H1 (cell line): ENCODE measurements around the gene STXBP5L. TPM values are rescaled to one million over a fixed set of nuclear protein-coding genes. Genes with fewer than 3 reads are reported as not detected.

ENCODE experiments used
- CTCF ChIA-PET: fragments of 300-600 bp; sonication (Branson Sonifier 250); formaldehyde crosslinking; loops from one replicate; lab custom pipeline; 2021; ENCODE audit not compliant: partially characterized antibody; lab: Charles Lee
- POLR2A ChIA-PET: fragments of 300-600 bp; sonication (Branson Sonifier 250); formaldehyde crosslinking; loops from one replicate; lab custom pipeline; 2021; ENCODE audit warnings: inconsistent platforms; ENCODE audit not compliant: partially characterized antibody; lab: Charles Lee
- DNase-seq, 2 experiments: peaks; one replicate each; pipeline versions ENCODE4 v3.0.0 to v3.0.0-alpha.2; 2010 to 2022; ENCODE audit warnings: low spot score in 2 of 2, low read depth in 1 of 2, mixed read lengths in 1 of 2
- FAIRE-seq: peaks from 2 replicates; lab custom pipeline; 2011; peaks lifted over from hg19 to GRCh38; lab: Jason Lieb, UNC
- H2AFZ ChIP-seq: 2 replicates; pipeline ENCODE4 v1.8.1; 2012; ENCODE audit warnings: low read length, inconsistent platforms
- H2AK5ac ChIP-seq: 2 replicates; pipeline ENCODE4 v1.6.1; 2013; ENCODE audit warnings: low read depth, low read length
- H2BK120ac ChIP-seq: replicated peaks from 2 replicates; pipeline ENCODE3; 2013; ENCODE audit warnings: low read depth, low read length, inconsistent platforms
- H2BK12ac ChIP-seq: 2 replicates; pipeline ENCODE4 v1.6.1; 2013; ENCODE audit warnings: low read depth, low read length
- H2BK15ac ChIP-seq: 2 replicates; pipeline ENCODE4 v1.6.1; 2013; ENCODE audit warnings: low read length
- H2BK20ac ChIP-seq: 2 replicates; pipeline ENCODE4 v1.6.1; 2013; ENCODE audit warnings: low read length
- H2BK5ac ChIP-seq: 2 replicates; pipeline ENCODE4 v1.6.1; 2013; ENCODE audit warnings: low read depth, low read length
- H3K14ac ChIP-seq: 2 replicates; pipeline ENCODE4 v1.6.1; 2013; ENCODE audit warnings: inconsistent platforms; ENCODE audit not compliant: insufficient read length
- H3K18ac ChIP-seq: 2 replicates; pipeline ENCODE4 v1.6.1; 2013; ENCODE audit warnings: low read length; ENCODE audit errors: extremely low read depth
- H3K23ac ChIP-seq: 2 replicates; pipeline ENCODE4 v1.6.1; 2013; ENCODE audit warnings: inconsistent platforms; ENCODE audit not compliant: insufficient read length
- H3K23me2 ChIP-seq: 2 replicates; pipeline ENCODE4 v1.6.1; 2013; ENCODE audit warnings: low read depth, low read length
- H3K27ac ChIP-seq: 2 replicates; pipeline ENCODE4 v1.6.1; 2011; ENCODE audit warnings: low read depth, low read length, inconsistent platforms
- H3K27me3 ChIP-seq, 4 experiments: replicated peaks in 1 of 4; 1 replicate in 1 of 4; 2 replicates in 3 of 4; pipeline versions ENCODE4 v1.6.1 to v1.8.1; 2011 to 2013; ENCODE audit warnings: low read length in 3 of 4, mild to moderate bottlenecking in 3 of 4, inconsistent platforms in 2 of 4, mixed read lengths in 2 of 4, moderate library complexity in 1 of 4; ENCODE audit not compliant: control insufficient read depth in 3 of 4, insufficient read depth in 3 of 4; ENCODE audit errors: extremely low read depth in 1 of 4
- H3K36me3 ChIP-seq, 4 experiments: 2 replicates each; pipeline versions ENCODE4 v1.6.1 to v1.8.1; 2011 to 2013; ENCODE audit warnings: mild to moderate bottlenecking in 4 of 4, low read length in 3 of 4, moderate library complexity in 2 of 4, control low read depth in 1 of 4, inconsistent platforms in 1 of 4; ENCODE audit not compliant: insufficient read depth in 4 of 4, control insufficient read depth in 2 of 4
- H3K4ac ChIP-seq: replicated peaks from 2 replicates; pipeline ENCODE3; 2013; ENCODE audit warnings: low read length, low read depth, mixed read lengths, inconsistent platforms; ENCODE audit not compliant: insufficient read length
- H3K4me1 ChIP-seq, 4 experiments: replicated peaks in 1 of 4; 1 replicate in 1 of 4; 2 replicates in 3 of 4; pipeline versions ENCODE4 v1.6.1 to v1.8.1; 2011 to 2013; ENCODE audit warnings: low read length in 3 of 4, inconsistent platforms in 2 of 4, mixed read lengths in 1 of 4; ENCODE audit not compliant: insufficient read depth in 4 of 4, control insufficient read depth in 3 of 4
- H3K4me2 ChIP-seq, 2 experiments: 2 replicates each; pipeline versions ENCODE4 v1.6.1 to v1.8.1; 2011 to 2013; ENCODE audit warnings: low read depth in 2 of 2, low read length in 2 of 2, control low read depth in 1 of 2, inconsistent platforms in 1 of 2, mild to moderate bottlenecking in 1 of 2; ENCODE audit not compliant: insufficient read depth in 1 of 2
- H3K4me3 ChIP-seq, 4 experiments: fragments of 200-600, 300-600 bp in 1 of 4; sonication (generic), shearing (Covaris generic), sonication (Bioruptor Twin) in 1 of 4; 2 replicates each; pipeline versions ENCODE4 v1.5.1 to v1.8.1; 2011 to 2016; ENCODE audit warnings: low read length in 4 of 4, low read depth in 3 of 4, control low read depth in 2 of 4, inconsistent platforms in 2 of 4, mild to moderate bottlenecking in 2 of 4, mixed read lengths in 1 of 4, moderate library complexity in 1 of 4; ENCODE audit not compliant: insufficient read depth in 2 of 4; ENCODE audit errors: extremely low read depth in 1 of 4
- H3K56ac ChIP-seq: replicated peaks from 2 replicates; pipeline ENCODE3; 2013; ENCODE audit warnings: low read depth, mild to moderate bottlenecking, mixed read lengths, low read length, inconsistent platforms; ENCODE audit not compliant: insufficient read length
- H3K79me1 ChIP-seq: 2 replicates; pipeline ENCODE4 v1.6.1; 2013; ENCODE audit warnings: low read depth, low read length, control low read depth
- H3K79me2 ChIP-seq, 2 experiments: 2 replicates each; pipeline versions ENCODE4 v1.6.1 to v1.8.1; 2012 to 2013; ENCODE audit warnings: low read length in 2 of 2, mild to moderate bottlenecking in 2 of 2, inconsistent platforms in 1 of 2; ENCODE audit not compliant: insufficient read depth in 2 of 2, control insufficient read depth in 1 of 2
- H3K9ac ChIP-seq, 4 experiments: replicated peaks in 1 of 4; 1 replicate in 1 of 4; 2 replicates in 3 of 4; pipeline versions ENCODE4 v1.6.1 to v1.8.1; 2011 to 2013; ENCODE audit warnings: low read depth in 3 of 4, low read length in 3 of 4, control low read depth in 2 of 4, mild to moderate bottlenecking in 2 of 4, moderate library complexity in 2 of 4, inconsistent platforms in 1 of 4; ENCODE audit errors: extremely low read depth in 1 of 4
- H3K9me3 ChIP-seq, 2 experiments: 2 replicates each; pipeline versions ENCODE4 v1.6.1 to v1.8.1; 2012 to 2013; ENCODE audit warnings: mild to moderate bottlenecking in 2 of 2, moderate library complexity in 2 of 2, control low read depth in 1 of 2, inconsistent platforms in 1 of 2, low read depth in 1 of 2, low read length in 1 of 2, mixed read lengths in 1 of 2; ENCODE audit not compliant: insufficient read depth in 2 of 2
- H4K20me1 ChIP-seq, 2 experiments: replicated peaks in 1 of 2; 2 replicates each; pipeline versions ENCODE3 to v1.8.1; 2011 to 2013; ENCODE audit warnings: inconsistent platforms in 2 of 2, low read length in 2 of 2, mild to moderate bottlenecking in 1 of 2; ENCODE audit not compliant: insufficient read depth in 2 of 2, control insufficient read depth in 1 of 2
- H4K5ac ChIP-seq: 2 replicates; pipeline ENCODE4 v1.6.1; 2013; ENCODE audit warnings: low read length, low read depth, mixed read lengths, inconsistent platforms; ENCODE audit not compliant: insufficient read length
- H4K8ac ChIP-seq: 2 replicates; pipeline ENCODE4 v1.8.0; 2013; ENCODE audit warnings: mild to moderate bottlenecking, moderate library complexity, low read length, inconsistent platforms; ENCODE audit not compliant: insufficient read depth; ENCODE audit errors: extremely low read depth
- H4K91ac ChIP-seq: replicated peaks from 2 replicates; pipeline ENCODE3; 2013; ENCODE audit warnings: low read length, mixed read lengths, inconsistent platforms; ENCODE audit not compliant: insufficient read length
- CBX5 ChIP-seq: fragments of 300-800, 300-1000 bp; sonication (generic); IDR thresholded peaks from 2 replicates; pipeline ENCODE4 v1.7.1; 2016; ENCODE audit warnings: antibody characterized with exemption, low read length, low read depth
- CEBPB ChIP-seq: IDR thresholded peaks from 2 replicates; pipeline ENCODE4 v1.6.1; 2012; ENCODE audit warnings: low read depth, low read length
- FOSL1 ChIP-seq: IDR thresholded peaks from 2 replicates; pipeline ENCODE4 v1.6.1; 2011; ENCODE audit warnings: mild to moderate bottlenecking, low read depth, low read length, moderate library complexity; ENCODE audit not compliant: insufficient read depth
- KDM4A ChIP-seq: IDR thresholded peaks from one replicate; pipeline ENCODE4 v1.7.1; 2012; ENCODE audit warnings: low read depth, mild to moderate bottlenecking, moderate library complexity, low read length, inconsistent platforms; ENCODE audit not compliant: severe bottlenecking
- NRF1 ChIP-seq: IDR thresholded peaks from 2 replicates; pipeline ENCODE4 v1.6.1; 2011; ENCODE audit warnings: mild to moderate bottlenecking, low read depth, low read length, improper control_type of control experiment
- PHF8 ChIP-seq: fragments of 200-600 bp; sonication (generic); conservative IDR thresholded peaks from 2 replicates; pipeline ENCODE4 v1.7.1; 2012; ENCODE audit warnings: low read depth, mild to moderate bottlenecking, inconsistent platforms, low read length, moderate library complexity
- RBBP5 ChIP-seq: IDR thresholded peaks from 2 replicates; pipeline ENCODE4 v1.7.1; 2012; ENCODE audit warnings: low read depth, mild to moderate bottlenecking, inconsistent platforms, low read length, moderate library complexity, borderline replicate concordance
- RFX5 ChIP-seq: IDR thresholded peaks from 2 replicates; pipeline ENCODE4 v1.6.1; 2011; ENCODE audit warnings: low read depth, low read length, improper control_type of control experiment, borderline replicate concordance
- RNF2 ChIP-seq: fragments of 200-900, 300-1000 bp; sonication (generic); IDR thresholded peaks from 2 replicates; pipeline ENCODE4 v1.7.1; 2016; ENCODE audit warnings: borderline replicate concordance, low read depth, mild to moderate bottlenecking, antibody characterized with exemption, low read length; ENCODE audit not compliant: poor library complexity, severe bottlenecking; ENCODE audit errors: missing control alignments
- SAP30 ChIP-seq: fragments of 300-600 bp; sonication (generic); IDR thresholded peaks from 2 replicates; pipeline ENCODE4 v1.7.1; 2012; ENCODE audit warnings: low read length, moderate library complexity, mild to moderate bottlenecking, inconsistent platforms; ENCODE audit not compliant: insufficient read depth, insufficient replicate concordance
- SIN3A ChIP-seq, 2 experiments: IDR thresholded peaks in 1 of 2; conservative IDR thresholded peaks in 1 of 2; 2 replicates each; pipeline ENCODE4 v1.6.1; 2011 to 2012; ENCODE audit warnings: low read length in 2 of 2, improper control_type of control experiment in 1 of 2, low read depth in 1 of 2, mild to moderate bottlenecking in 1 of 2
- SIX5 ChIP-seq: IDR thresholded peaks from 2 replicates; pipeline ENCODE4 v1.6.1; 2011; ENCODE audit warnings: mild to moderate bottlenecking, low read depth, low read length
- SP2 ChIP-seq: IDR thresholded peaks from 2 replicates; pipeline ENCODE4 v1.6.1; 2012; ENCODE audit warnings: mild to moderate bottlenecking, low read length, inconsistent platforms
- TBP ChIP-seq: IDR thresholded peaks from 2 replicates; pipeline ENCODE4 v1.6.1; 2011; ENCODE audit warnings: low read depth, low read length, improper control_type of control experiment
- WGBS, 2 experiments: shearing (Covaris generic) in 1 of 2; methylation state at CpG; one replicate each; pipeline versions ENCODE4 v1.1.6 to v1.1.7; 2013 to 2015; ENCODE audit warnings: low lambda C conversion rate in 2 of 2, mixed read lengths in 2 of 2, inconsistent platforms in 1 of 2, low coverage in 1 of 2, missing lambda C conversion rate in 1 of 2; ENCODE audit not compliant: insufficient replicate concordance in 2 of 2, insufficient coverage in 1 of 2, insufficient read length in 1 of 2; ENCODE audit errors: extremely low coverage in 1 of 2, missing lambda C conversion rate in 1 of 2; 5-methylcytosine and 5-hydroxymethylcytosine counted together
- polyA plus RNA-seq, 7 experiments: library from polyadenylated mRNA; depleted of rRNA in 3 of 7; stranded (reverse) in 5 of 7; unstranded in 2 of 7; fragments of >200 nt in 5 of 7; fragments of 200-250 nt in 2 of 7; gene quantifications; 1 replicate in 5 of 7; 2 replicates in 1 of 7; 4 replicates in 1 of 7; pipeline versions ENCODE4 v1.2.1 to v1.2.3, GENCODE V29; 2011 to 2013; ENCODE audit warnings: missing spikeins in 2 of 7, mixed read lengths in 2 of 7
- total RNA-seq: library from RNA; stranded (reverse); fragmentation: NEBNext Ultra II Directional; extraction: Animal tissue kit (Norgen Biotek cat#: 25700); gene quantifications from 2 replicates; pipeline ENCODE4 v1.2.1, GENCODE V29; 2021

STXBP5L gene
- total and polyA plus RNA-seq, 2 of the 8 experiments (the other 6 are each of a cell fraction or from before 2014, with no cell fraction given), result 2.0 to 6.0 TPM

GRCh38 chr3:121096953-121097352, 188.9 kb downstream of the STXBP5L start:
- 88% methylated on average over 4 of the region's 4 CpGs; no CpG with 5 or more reads in 1 of the 2 experiments for WGBS, 2 experiments
- no peaks in the 10 kb centered on the region for H3K79me1 ChIP-seq
- DNase-seq (no peak), FAIRE-seq (no peak)
- H2AFZ ChIP-seq, result no peak overlapping the region
- ChIA-PET POLR2A (interaction anchor here (1.7 kb wide), 1 partner anchor 15 kb away, joined by 6 read pairs; no protein-coding TSS in a partner anchor), CTCF (interaction anchor here (2.2 kb wide), 1 partner anchor 15 kb away, joined by 7 read pairs; no protein-coding TSS in a partner anchor)
- H3K4me3 ChIP-seq, result no peak overlapping the region
- H3K9ac ChIP-seq, result no peak overlapping the region
- H3K4me1 ChIP-seq, result 0 out of 7 replicates have a peak, but pooled peaks cover 0 to 4% (median 0%) of the 10 kb centered on the region in 4 experiments
- H3K18ac ChIP-seq, result no peak overlapping the region
- no peak overlapping the region for H3K4me2 ChIP-seq
- no peaks in the 10 kb centered on the region for H3K79me2 ChIP-seq
- no peak overlapping the region for H2BK20ac ChIP-seq
- H2BK5ac ChIP-seq, result no peak overlapping the region
- H2BK12ac ChIP-seq, result no peak overlapping the region
- no peaks in the 10 kb centered on the region for H3K27me3 ChIP-seq
- no peaks in the 10 kb centered on the region for H3K23me2 ChIP-seq
- H3K23ac ChIP-seq, result no peak overlapping the region
- H4K8ac ChIP-seq, result no peak overlapping the region; the same call in 1 of the 2 replicates
- no peak overlapping the region for H3K27ac ChIP-seq
- H3K36me3 ChIP-seq, result no peaks in the 10 kb centered on the region
- no peak overlapping the region for H2AK5ac ChIP-seq
- H4K20me1 ChIP-seq, result no peaks in the 10 kb centered on the region
- no peak overlapping the region for H2BK120ac ChIP-seq
- H3K56ac ChIP-seq, result no peak overlapping the region
- H3K14ac ChIP-seq, result no peak overlapping the region
- no peak overlapping the region for H4K5ac ChIP-seq
- no peak overlapping the region for H2BK15ac ChIP-seq
- no peaks in the 10 kb centered on the region for H3K9me3 ChIP-seq
- H4K91ac ChIP-seq, result no peak overlapping the region
- no peak overlapping the region for H3K4ac ChIP-seq
- no peak for TF ChIP-seq SIN3A (conservative IDR thresholded peaks at IDR 0.05 in 1 of 2, IDR thresholded peaks at IDR 0.05 in 1 of 2; ENCODE audit: low read depth in 1 of 2, low read length in 2 of 2)
- no peak for TF ChIP-seq CEBPB
- TF ChIP-seq FOSL1, result no peak
- TF ChIP-seq RFX5, result no peak
- no peak for TF ChIP-seq SAP30
- no peak for TF ChIP-seq CBX5
- no peak for TF ChIP-seq RBBP5
- TF ChIP-seq SIX5, result no peak
- no peak for TF ChIP-seq TBP
- TF ChIP-seq PHF8, result no peak
- no peak for TF ChIP-seq RNF2
- TF ChIP-seq KDM4A, result no peak
- no peak for TF ChIP-seq NRF1
- TF ChIP-seq SP2, result no peak
